ENCODE data around the gene PCYT1A. TPM values are rescaled to one million over a fixed set of nuclear protein-coding genes. Genes with fewer than 3 reads are reported as not detected.

PCYT1A gene
- total RNA-seq: 10 to 100 TPM; 61.1 to 87.9 (median 64.1) TPM
- 64.8 TPM for total RNA-seq (2013)
- 39.6 to 111 (median 83.6) reads per million in 29 experiments for total RNA-seq

DNA sequence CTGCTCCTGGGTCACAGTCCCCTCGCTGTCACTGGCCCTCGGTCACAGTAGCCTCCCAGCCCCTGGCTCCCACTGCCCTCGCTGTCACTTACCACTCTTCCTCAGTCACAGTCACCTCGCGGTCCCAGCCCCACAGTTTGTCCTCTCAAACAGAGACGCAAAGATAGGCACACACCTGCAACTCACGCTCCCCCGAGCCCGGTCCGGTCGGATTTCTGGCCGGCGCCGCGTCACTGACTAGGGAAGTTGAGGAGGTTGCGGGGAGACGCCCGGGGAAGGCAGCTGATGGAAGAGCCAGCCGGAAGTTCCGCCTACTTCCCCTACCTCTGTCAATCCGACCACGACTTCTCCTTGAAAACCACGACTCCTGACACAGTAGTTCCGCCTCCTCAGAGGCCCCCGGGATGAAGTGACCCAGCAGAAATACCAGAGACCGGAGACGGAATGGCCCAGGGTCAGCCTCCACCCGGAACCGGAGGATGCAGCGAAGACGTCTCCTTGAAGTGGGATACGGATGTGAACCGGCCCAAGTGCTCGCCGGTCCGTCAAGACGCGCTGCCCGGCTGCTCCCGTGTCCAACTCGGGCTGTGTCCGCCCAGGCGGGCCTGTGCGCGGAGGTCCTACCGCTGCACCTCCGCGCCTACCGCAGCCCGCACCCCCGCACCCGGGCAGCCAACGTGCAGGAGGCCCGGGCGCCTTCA, at the start of gene PCYT1A:
Gene PCYT1A (minus strand): TSS at position 287 of the 701 bp plus-strand sequence. CDS start 17,195 bp downstream, outside the sequence.
- Histone ChIP-seq H3K4me1 (ENCODE audit: control insufficient read depth in 1 of 2, extremely low read depth in 1 of 2, insufficient read depth in 2 of 2, low read length in 2 of 2) (peaks cover 2 to 27% of the 10 kb centered on the region in 2 experiments), H3K27me3 (replicated peaks in 1 of 2; ENCODE audit: control insufficient read depth in 2 of 2, extremely low read depth in 1 of 2, insufficient read depth in 2 of 2, low read length in 1 of 2) (no peaks in the 10 kb centered on the region), H3K4me3 (ENCODE audit: control insufficient read depth in 1 of 2, extremely low read depth in 1 of 2, low read length in 1 of 2) (peak within 1 kb of the TSS; percentile 97 to 99), H3K9me3 (no peaks in the 10 kb centered on the region), H3K27ac (ENCODE audit: low read length) (peak within 1 kb of the TSS; percentile 81), H3K36me3 (ENCODE audit: control insufficient read depth in 2 of 2, extremely low read depth in 1 of 2, insufficient read depth in 1 of 2, low read length in 1 of 2) (no peaks in the 10 kb centered on the region)
- Mint-ChIP-seq H3K27me3 (no peaks in the 10 kb centered on the region), H3K36me3 (no peaks in the 10 kb centered on the region), H3K27ac (peak within 1 kb of the TSS; percentile 98 to 99), H3K9me3 (no peaks in the 10 kb centered on the region), H3K4me1 (peaks cover 35 to 51% (median 49%) of the 10 kb centered on the region in 3 donors), H3K4me3 (peak within 1 kb of the TSS; percentile 93 to 100 (median 99))
- POLR2A ChIA-PET: no interaction called here
- WGBS (ENCODE audit: insufficient coverage): under 1% methylated on average over 33 of the region's 55 CpGs
- CTCF ChIA-PET: interaction anchor here (0.7 kb wide), 2 partner anchors 527 to 1021 kb away, joined by 3 read pairs; no protein-coding TSS in a partner anchor
- peak; percentile 38 to 85 (median 63) for DNase-seq
- ATAC-seq (replicated peaks in 1 of 4): peak; percentile 89 to 94 (median 92)

DNA sequence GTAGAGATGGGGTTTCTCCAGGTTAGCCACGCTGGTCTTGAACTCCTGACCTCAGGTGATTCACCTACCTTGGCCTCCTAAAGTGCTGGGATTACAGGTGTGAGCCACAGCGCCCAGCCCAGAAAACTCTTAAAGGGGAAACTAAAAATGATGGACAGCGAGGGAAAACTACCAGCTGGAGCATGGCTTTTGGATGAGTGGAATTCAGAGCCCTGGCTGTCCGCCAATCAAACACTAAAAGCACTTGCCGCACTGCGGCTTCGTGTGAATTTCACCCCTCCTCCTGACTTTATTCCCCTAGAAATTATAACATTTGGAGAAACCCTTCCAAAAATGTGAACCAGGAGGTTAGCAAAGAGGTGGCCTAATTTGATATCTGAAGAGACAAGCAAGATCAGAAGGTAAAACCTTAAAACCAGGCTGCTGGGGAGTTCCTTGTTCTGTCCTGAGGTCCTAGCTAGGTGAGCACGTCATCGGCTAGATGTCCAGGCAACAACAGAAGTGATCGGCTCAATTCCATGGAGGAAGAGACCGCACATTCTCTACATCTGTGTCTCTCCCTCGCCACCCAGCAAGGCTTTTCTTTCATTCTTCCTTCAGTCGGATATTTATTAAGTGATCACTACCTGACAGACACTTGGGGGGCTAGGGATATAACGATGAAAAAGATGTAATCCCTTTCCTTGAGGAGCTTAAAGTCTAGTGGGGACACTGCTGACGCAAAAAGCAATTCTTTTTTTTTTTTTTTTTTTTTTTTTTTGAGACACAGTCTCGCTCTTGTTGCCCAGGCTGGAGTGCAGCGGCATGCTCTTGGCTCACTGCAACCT, 49.0 kb upstream of the PCYT1A start:
- ATAC-seq (replicated peaks in 1 of 4) (no peak), DNase-seq (no peak)
- POLR2A ChIA-PET: no interaction called here
- H3K4me3 ChIP-seq (ENCODE audit: control insufficient read depth in 1 of 2, extremely low read depth in 1 of 2, low read length in 1 of 2): no peak overlapping the region
- Mint-ChIP-seq H3K27ac (no peak overlapping the region), H3K27me3 (peaks cover 3 to 7% of the 10 kb centered on the region in 2 donors), H3K4me1 (no peaks in the 10 kb centered on the region), H3K9me3 (no peaks in the 10 kb centered on the region), H3K36me3 (no peaks in the 10 kb centered on the region), H3K4me3 (no peak overlapping the region)
- H3K27me3 ChIP-seq (replicated peaks in 1 of 2; ENCODE audit: control insufficient read depth in 2 of 2, extremely low read depth in 1 of 2, insufficient read depth in 2 of 2, low read length in 1 of 2): peaks cover 0 to 16% of the 10 kb centered on the region in 2 experiments
- no peaks in the 10 kb centered on the region for H3K9me3 ChIP-seq
- no peaks in the 10 kb centered on the region for H3K36me3 ChIP-seq (ENCODE audit: control insufficient read depth in 2 of 2, extremely low read depth in 1 of 2, insufficient read depth in 1 of 2, low read length in 1 of 2)
- CTCF ChIA-PET: no interaction called here
- no peaks in the 10 kb centered on the region for H3K4me1 ChIP-seq (ENCODE audit: control insufficient read depth in 1 of 2, extremely low read depth in 1 of 2, insufficient read depth in 2 of 2, low read length in 2 of 2)
- no peak overlapping the region for H3K27ac ChIP-seq (ENCODE audit: low read length)
- WGBS (ENCODE audit: insufficient coverage): 96% methylated on average over 6 of the region's 17 CpGs

DNA sequence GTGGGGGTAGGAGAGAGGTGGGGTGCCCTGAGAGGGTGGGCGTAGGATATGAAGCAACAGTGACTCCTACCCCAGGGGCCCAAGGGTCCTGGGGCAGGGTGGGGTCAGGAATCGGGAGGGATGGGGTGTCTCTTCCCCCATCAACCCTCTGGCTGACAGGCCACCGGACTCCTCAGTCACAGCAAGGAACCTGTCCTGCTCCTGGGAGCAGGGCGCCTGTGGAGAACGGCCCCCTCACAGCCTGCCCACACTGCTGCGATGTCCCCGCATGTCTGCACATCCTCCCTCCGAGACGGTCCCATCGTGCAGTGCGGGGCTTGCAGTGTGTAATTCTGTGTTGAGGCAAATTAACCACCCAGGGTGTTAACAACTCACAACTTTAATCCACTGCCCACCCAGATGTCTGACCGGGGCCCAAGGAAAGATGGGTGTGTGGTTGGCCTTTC, 48.0 kb upstream of the PCYT1A start:
- Mint-ChIP-seq H3K4me1 (no peaks in the 10 kb centered on the region), H3K9me3 (no peaks in the 10 kb centered on the region), H3K36me3 (no peaks in the 10 kb centered on the region), H3K27me3 (peaks cover 3% of the 10 kb centered on the region in 2 donors), H3K27ac (no peak overlapping the region), H3K4me3 (no peak overlapping the region)
- no peak overlapping the region for H3K27ac ChIP-seq (ENCODE audit: low read length)
- H3K4me3 ChIP-seq (ENCODE audit: control insufficient read depth in 1 of 2, extremely low read depth in 1 of 2, low read length in 1 of 2): no peak overlapping the region
- H3K36me3 ChIP-seq (ENCODE audit: control insufficient read depth in 2 of 2, extremely low read depth in 1 of 2, insufficient read depth in 1 of 2, low read length in 1 of 2): no peaks in the 10 kb centered on the region
- ATAC-seq (replicated peaks in 1 of 4) (no peak), DNase-seq (no peak)
- peaks cover 0 to 16% of the 10 kb centered on the region in 2 experiments for H3K27me3 ChIP-seq (replicated peaks in 1 of 2; ENCODE audit: control insufficient read depth in 2 of 2, extremely low read depth in 1 of 2, insufficient read depth in 2 of 2, low read length in 1 of 2)
- CTCF ChIA-PET: no interaction called here
- 81% methylated on average over 3 of the region's 12 CpGs for WGBS (ENCODE audit: insufficient coverage)
- POLR2A ChIA-PET: no interaction called here
- no peaks in the 10 kb centered on the region for H3K4me1 ChIP-seq (ENCODE audit: control insufficient read depth in 1 of 2, extremely low read depth in 1 of 2, insufficient read depth in 2 of 2, low read length in 2 of 2)
- H3K9me3 ChIP-seq: no peaks in the 10 kb centered on the region

DNA sequence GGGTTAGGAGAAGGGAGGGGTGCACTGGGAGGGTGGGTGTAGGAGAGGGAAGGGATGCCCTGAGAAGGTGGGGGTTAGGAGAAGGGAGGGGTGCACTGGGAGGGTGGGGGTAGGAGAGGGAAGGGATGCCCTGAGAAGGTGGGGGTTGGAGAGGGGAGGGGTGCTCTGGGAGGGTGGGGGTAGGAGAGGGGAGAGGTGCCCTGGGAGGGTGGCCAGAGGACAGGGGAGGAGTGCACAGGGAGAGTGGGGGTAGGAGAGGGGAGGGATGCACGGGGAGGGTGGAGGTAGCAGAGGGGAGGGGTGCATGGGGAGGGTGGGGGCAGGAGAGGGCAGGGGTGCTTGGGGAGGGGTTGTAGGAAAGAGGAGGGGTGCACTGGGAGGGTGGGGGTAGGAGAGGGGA, 47.5 kb upstream of the PCYT1A start:
- WGBS (ENCODE audit: insufficient coverage): no CpG with 5 or more reads among the region's 1 CpG
- CTCF ChIA-PET: no interaction called here

GRCh38 chr3:196332168-196332567, 44.6 kb upstream of the PCYT1A start:
- Mint-ChIP-seq H3K36me3 (no peaks in the 10 kb centered on the region), H3K27ac (no peak overlapping the region), H3K27me3 (peaks cover 0 to 5% of the 10 kb centered on the region in 2 donors), H3K9me3 (no peaks in the 10 kb centered on the region), H3K4me1 (no peaks in the 10 kb centered on the region), H3K4me3 (no peak overlapping the region)
- H3K27ac ChIP-seq (ENCODE audit: low read length): no peak overlapping the region
- ChIA-PET POLR2A (no interaction called here), CTCF (no interaction called here)
- peaks cover 0 to 6% of the 10 kb centered on the region in 2 experiments for H3K27me3 ChIP-seq (replicated peaks in 1 of 2; ENCODE audit: control insufficient read depth in 2 of 2, extremely low read depth in 1 of 2, insufficient read depth in 2 of 2, low read length in 1 of 2)
- WGBS (ENCODE audit: insufficient coverage): 88% methylated on average over 8 of the region's 8 CpGs
- H3K4me1 ChIP-seq (ENCODE audit: control insufficient read depth in 1 of 2, extremely low read depth in 1 of 2, insufficient read depth in 2 of 2, low read length in 2 of 2): no peaks in the 10 kb centered on the region
- DNase-seq: no peak
- no peaks in the 10 kb centered on the region for H3K36me3 ChIP-seq (ENCODE audit: control insufficient read depth in 2 of 2, extremely low read depth in 1 of 2, insufficient read depth in 1 of 2, low read length in 1 of 2)
- no peak for ATAC-seq (replicated peaks in 1 of 4)
- no peaks in the 10 kb centered on the region for H3K9me3 ChIP-seq
- H3K4me3 ChIP-seq (ENCODE audit: control insufficient read depth in 1 of 2, extremely low read depth in 1 of 2, low read length in 1 of 2): no peak overlapping the region

More for the DNA sequence above, 47.5 kb upstream of the PCYT1A start:
- Mint-ChIP-seq H3K4me3 (no peak overlapping the region), H3K27ac (no peak overlapping the region), H3K36me3 (no peaks in the 10 kb centered on the region), H3K4me1 (no peaks in the 10 kb centered on the region), H3K27me3 (peaks cover 3% of the 10 kb centered on the region in 2 donors), H3K9me3 (no peaks in the 10 kb centered on the region)
- no peaks in the 10 kb centered on the region for H3K36me3 ChIP-seq (ENCODE audit: control insufficient read depth in 2 of 2, extremely low read depth in 1 of 2, insufficient read depth in 1 of 2, low read length in 1 of 2)
- ATAC-seq (replicated peaks in 1 of 4) (no peak), DNase-seq (no peak)
- H3K27me3 ChIP-seq (replicated peaks in 1 of 2; ENCODE audit: control insufficient read depth in 2 of 2, extremely low read depth in 1 of 2, insufficient read depth in 2 of 2, low read length in 1 of 2): peaks cover 0 to 16% of the 10 kb centered on the region in 2 experiments
- H3K9me3 ChIP-seq: no peaks in the 10 kb centered on the region
- H3K4me1 ChIP-seq (ENCODE audit: control insufficient read depth in 1 of 2, extremely low read depth in 1 of 2, insufficient read depth in 2 of 2, low read length in 2 of 2): no peaks in the 10 kb centered on the region
- no peak overlapping the region for H3K27ac ChIP-seq (ENCODE audit: low read length)
- POLR2A ChIA-PET: no interaction called here
- no peak overlapping the region for H3K4me3 ChIP-seq (ENCODE audit: control insufficient read depth in 1 of 2, extremely low read depth in 1 of 2, low read length in 1 of 2)

DNA sequence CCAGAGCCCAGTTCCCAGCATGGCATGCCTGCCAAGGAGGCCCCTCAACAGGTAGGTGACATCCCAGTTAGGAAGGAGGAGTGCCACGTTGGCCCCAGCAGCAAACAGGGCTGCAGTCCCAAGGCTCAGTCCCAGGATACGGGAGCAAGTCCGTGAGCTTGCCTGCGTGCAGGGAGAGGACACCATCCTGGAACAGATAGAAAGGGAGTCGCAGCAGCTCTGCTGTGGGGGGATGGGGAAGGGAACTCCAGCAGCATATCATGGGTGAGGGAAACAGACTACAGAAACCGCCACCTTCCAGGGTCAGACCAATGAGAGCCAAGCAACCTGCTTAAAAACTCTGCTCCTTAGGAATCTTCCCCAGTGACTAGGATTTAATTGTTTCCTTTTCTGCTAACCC, 39.9 kb upstream of the PCYT1A start:
- no peaks in the 10 kb centered on the region for H3K9me3 Mint-ChIP-seq
- ATAC-seq (replicated peaks in 1 of 4) (no peak), DNase-seq (no peak)
- Histone ChIP-seq H3K4me3 (ENCODE audit: control insufficient read depth in 1 of 2, extremely low read depth in 1 of 2, low read length in 1 of 2) (no peak overlapping the region), H3K27me3 (replicated peaks in 1 of 2; ENCODE audit: control insufficient read depth in 2 of 2, extremely low read depth in 1 of 2, insufficient read depth in 2 of 2, low read length in 1 of 2) (peaks cover 0 to 6% of the 10 kb centered on the region in 2 experiments), H3K36me3 (ENCODE audit: control insufficient read depth in 2 of 2, extremely low read depth in 1 of 2, insufficient read depth in 1 of 2, low read length in 1 of 2) (no peaks in the 10 kb centered on the region), H3K4me1 (ENCODE audit: control insufficient read depth in 1 of 2, extremely low read depth in 1 of 2, insufficient read depth in 2 of 2, low read length in 2 of 2) (no peaks in the 10 kb centered on the region), H3K27ac (ENCODE audit: low read length) (no peak overlapping the region), H3K9me3 (no peaks in the 10 kb centered on the region)
- H3K27me3 Mint-ChIP-seq: peaks cover 0 to 3% of the 10 kb centered on the region in 2 donors
- no peaks in the 10 kb centered on the region for H3K4me1 Mint-ChIP-seq
- no peak overlapping the region for H3K27ac Mint-ChIP-seq
- H3K36me3 Mint-ChIP-seq: no peaks in the 10 kb centered on the region
- POLR2A ChIA-PET: no interaction called here
- 84% methylated on average over 3 of the region's 6 CpGs for WGBS (ENCODE audit: insufficient coverage)
- H3K4me3 Mint-ChIP-seq: no peak overlapping the region
- CTCF ChIA-PET: interaction anchor here in 1 of 2 donors (0.5 kb wide), 1 partner anchor 107 kb away, joined by 3 read pairs; no protein-coding TSS in a partner anchor

Data from T-cell (primary cell).